ENCODE results near the gene EPHB3. TPM values are rescaled to one million over a fixed set of nuclear protein-coding genes. Genes with fewer than 3 reads are reported as not detected.

Gene EPHB3
- total and polyA plus RNA-seq, 4 donors: 0.14 to 1.8 (median 0.67) TPM

DNA sequence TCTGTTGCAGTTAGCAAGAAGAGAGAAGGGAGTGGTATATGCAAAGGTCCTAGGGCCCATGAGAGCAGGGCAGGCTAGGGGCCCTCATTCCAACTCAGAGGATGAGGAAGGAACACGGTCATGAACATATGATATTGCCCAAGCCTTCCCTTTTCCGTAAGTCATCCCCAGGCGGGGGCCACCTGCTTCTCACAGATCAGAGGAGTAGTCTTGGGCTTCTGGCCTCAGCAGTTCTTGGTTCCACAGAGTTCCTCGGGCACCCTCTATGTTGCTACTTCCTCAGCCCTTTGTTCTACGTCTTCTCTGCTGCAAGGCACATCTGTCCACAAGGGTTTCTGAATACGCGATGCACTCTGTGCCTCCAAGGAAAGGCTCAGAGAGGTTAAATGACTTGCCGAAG is 25.3 kb downstream of the EPHB3 start:
- Histone ChIP-seq H3K27me3 (ENCODE audit: control insufficient read depth in 4 of 4, insufficient read depth in 4 of 4, low read length in 3 of 4) (no peaks in the 10 kb centered on the region), H3K27ac (ENCODE audit: low read depth in 1 of 2, low read length in 2 of 2) (no peak overlapping the region), H3K9me3 (ENCODE audit: control insufficient read depth in 4 of 4, low read length in 3 of 4) (no peaks in the 10 kb centered on the region), H3K4me1 (ENCODE audit: control insufficient read depth in 4 of 4, insufficient read depth in 4 of 4, low read length in 3 of 4) (peaks cover 11 to 22% (median 17%) of the 10 kb centered on the region in 4 donors), H3K4me3 (ENCODE audit: low read depth in 1 of 3, low read length in 3 of 3) (no peak overlapping the region), H3K36me3 (ENCODE audit: control insufficient read depth in 4 of 4, insufficient read depth in 3 of 4, low read depth in 1 of 4, low read length in 3 of 4) (no peaks in the 10 kb centered on the region), H3K9ac (ENCODE audit: low read depth in 1 of 2, low read length in 2 of 2) (no peak overlapping the region)
- no peak for DNase-seq (ENCODE audit: low spot score)
- TF ChIP-seq GABPA (IDR thresholded peaks at IDR 0.05 in 1 of 2, conservative IDR thresholded peaks at IDR 0.05 in 1 of 2): no peak
- TF ChIP-seq NR2F2 (IDR thresholded peaks at IDR 0.05): no peak
- no peak for TF ChIP-seq ATF3 (IDR thresholded peaks at IDR 0.05)
- no peak for TF ChIP-seq SP1 (IDR thresholded peaks at IDR 0.05)
- no peak for TF ChIP-seq TAF1 (conservative IDR thresholded peaks at IDR 0.05)
- no peak for TF ChIP-seq ZBTB33 (IDR thresholded peaks at IDR 0.05)
- no peak for TF ChIP-seq RAD21 (IDR thresholded peaks at IDR 0.05)
- TF ChIP-seq FOXA1 (IDR thresholded peaks at IDR 0.05): no peak
- TF ChIP-seq, protein P1, sequence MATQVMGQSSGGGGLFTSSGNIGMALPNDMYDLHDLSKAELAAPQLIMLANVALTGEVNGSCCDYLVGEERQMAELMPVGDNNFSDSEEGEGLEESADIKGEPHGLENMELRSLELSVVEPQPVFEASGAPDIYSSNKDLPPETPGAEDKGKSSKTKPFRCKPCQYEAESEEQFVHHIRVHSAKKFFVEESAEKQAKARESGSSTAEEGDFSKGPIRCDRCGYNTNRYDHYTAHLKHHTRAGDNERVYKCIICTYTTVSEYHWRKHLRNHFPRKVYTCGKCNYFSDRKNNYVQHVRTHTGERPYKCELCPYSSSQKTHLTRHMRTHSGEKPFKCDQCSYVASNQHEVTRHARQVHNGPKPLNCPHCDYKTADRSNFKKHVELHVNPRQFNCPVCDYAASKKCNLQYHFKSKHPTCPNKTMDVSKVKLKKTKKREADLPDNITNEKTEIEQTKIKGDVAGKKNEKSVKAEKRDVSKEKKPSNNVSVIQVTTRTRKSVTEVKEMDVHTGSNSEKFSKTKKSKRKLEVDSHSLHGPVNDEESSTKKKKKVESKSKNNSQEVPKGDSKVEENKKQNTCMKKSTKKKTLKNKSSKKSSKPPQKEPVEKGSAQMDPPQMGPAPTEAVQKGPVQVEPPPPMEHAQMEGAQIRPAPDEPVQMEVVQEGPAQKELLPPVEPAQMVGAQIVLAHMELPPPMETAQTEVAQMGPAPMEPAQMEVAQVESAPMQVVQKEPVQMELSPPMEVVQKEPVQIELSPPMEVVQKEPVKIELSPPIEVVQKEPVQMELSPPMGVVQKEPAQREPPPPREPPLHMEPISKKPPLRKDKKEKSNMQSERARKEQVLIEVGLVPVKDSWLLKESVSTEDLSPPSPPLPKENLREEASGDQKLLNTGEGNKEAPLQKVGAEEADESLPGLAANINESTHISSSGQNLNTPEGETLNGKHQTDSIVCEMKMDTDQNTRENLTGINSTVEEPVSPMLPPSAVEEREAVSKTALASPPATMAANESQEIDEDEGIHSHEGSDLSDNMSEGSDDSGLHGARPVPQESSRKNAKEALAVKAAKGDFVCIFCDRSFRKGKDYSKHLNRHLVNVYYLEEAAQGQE (IDR thresholded peaks at IDR 0.05): no peak
- TF ChIP-seq EGR1 (IDR thresholded peaks at IDR 0.05; ENCODE audit: low read depth in 2 of 2): no peak
- no peak for TF ChIP-seq HNF4G (IDR thresholded peaks at IDR 0.05)
- WGBS: 85% methylated on average over 8 of the region's 8 CpGs

GRCh38 chr3:184588776-184589175 is 27.2 kb downstream of the EPHB3 start:
- Histone ChIP-seq H3K36me3 (ENCODE audit: control insufficient read depth in 4 of 4, insufficient read depth in 3 of 4, low read depth in 1 of 4, low read length in 3 of 4) (no peaks in the 10 kb centered on the region), H3K27me3 (ENCODE audit: control insufficient read depth in 4 of 4, insufficient read depth in 4 of 4, low read length in 3 of 4) (no peaks in the 10 kb centered on the region), H3K4me1 (ENCODE audit: control insufficient read depth in 4 of 4, insufficient read depth in 4 of 4, low read length in 3 of 4) (peaks cover 0 to 6% (median 2%) of the 10 kb centered on the region in 4 donors), H3K9me3 (ENCODE audit: control insufficient read depth in 4 of 4, low read length in 3 of 4) (no peaks in the 10 kb centered on the region), H3K4me3 (ENCODE audit: low read depth in 1 of 3, low read length in 3 of 3) (no peak overlapping the region), H3K9ac (ENCODE audit: low read depth in 1 of 2, low read length in 2 of 2) (no peak overlapping the region), H3K27ac (ENCODE audit: low read depth in 1 of 2, low read length in 2 of 2) (no peak overlapping the region)
- no peak for TF ChIP-seq FOXA1 (IDR thresholded peaks at IDR 0.05)
- TF ChIP-seq, protein P1 (IDR thresholded peaks at IDR 0.05): no peak
- DNase-seq (ENCODE audit: low spot score): no peak
- WGBS: 84% methylated on average over 4 of the region's 4 CpGs
